HepG2 (cell line): ENCODE measurements around the gene ENTPD2. TPM values are rescaled to one million over a fixed set of nuclear protein-coding genes. Genes with fewer than 3 reads are reported as not detected.

ENCODE experiments used
- ETV5 ChIP-seq: IDR thresholded peaks from 2 replicates; pipeline ENCODE4 v1.6.1; 2018; ENCODE audit warnings: missing biosample characterization, missing genetic modification reagents, inconsistent platforms, borderline replicate concordance
- HHEX ChIP-seq: IDR thresholded peaks from 2 replicates; pipeline ENCODE4 v1.6.1; 2016; ENCODE audit warnings: control low read depth
- HIC2 ChIP-seq: sonication (generic); formaldehyde crosslinking; IDR thresholded peaks from 2 replicates; pipeline ENCODE4 v1.9.0; 2022; ENCODE audit warnings: low read depth, missing genetic modification reagents
- RARG ChIP-seq: sonication (generic); formaldehyde crosslinking; IDR thresholded peaks from 2 replicates; pipeline ENCODE4 v1.4.0; 2020; ENCODE audit warnings: low read depth, mild to moderate bottlenecking, missing genetic modification reagents
- STAT5B ChIP-seq: sonication (generic); formaldehyde crosslinking; IDR thresholded peaks from 2 replicates; pipeline ENCODE4 v1.4.0; 2020; ENCODE audit warnings: missing genetic modification reagents
- U2AF2 ChIP-seq: fragments of 200-400 bp; formaldehyde crosslinking; IDR thresholded peaks from 2 replicates; pipeline ENCODE4 v1.6.1; 2017; ENCODE audit warnings: low read depth, mild to moderate bottlenecking, low read length
- YY1 ChIP-seq: IDR thresholded peaks from 2 replicates; pipeline ENCODE4 v1.6.1; 2011; ENCODE audit warnings: low read length, low read depth, moderate library complexity, mild to moderate bottlenecking; ENCODE audit not compliant: insufficient read depth, insufficient replicate concordance
- ZBTB2 ChIP-seq: sonication (generic); formaldehyde crosslinking; IDR thresholded peaks from 2 replicates; pipeline ENCODE4 v1.8.0; 2022; ENCODE audit warnings: low read depth, missing genetic modification reagents
- ZBTB38 ChIP-seq: sonication (generic); formaldehyde crosslinking; IDR thresholded peaks from 2 replicates; pipeline ENCODE4 v1.5.1; 2020; ENCODE audit warnings: mild to moderate bottlenecking, missing genetic modification reagents
- ZFX ChIP-seq: sonication (generic); formaldehyde crosslinking; IDR thresholded peaks from 2 replicates; pipeline ENCODE4 v1.4.0; 2020; ENCODE audit warnings: mild to moderate bottlenecking, low read depth, missing genetic modification reagents, moderate library complexity
- ZNF318 ChIP-seq: sonication (generic); formaldehyde crosslinking; IDR thresholded peaks from 2 replicates; pipeline ENCODE4 v1.4.0; 2020; ENCODE audit warnings: mild to moderate bottlenecking, missing genetic modification reagents
- ZNF512B ChIP-seq: sonication (generic); formaldehyde crosslinking; IDR thresholded peaks from 2 replicates; pipeline ENCODE4 v1.5.1; 2020; ENCODE audit warnings: missing genetic modification reagents, mild to moderate bottlenecking, borderline replicate concordance
- ZNF713 ChIP-seq: sonication (generic); formaldehyde crosslinking; IDR thresholded peaks from 2 replicates; pipeline ENCODE4 v1.4.0; 2020; ENCODE audit warnings: mild to moderate bottlenecking, missing genetic modification reagents
- polyA plus RNA-seq, 8 experiments: library from polyadenylated mRNA; depleted of rRNA in 3 of 8; stranded (reverse) in 7 of 8; unstranded in 1 of 8; fragments of >200 nt; fragmentation: Illumina TruSeq in 4 of 8; extraction: Trizol in 4 of 8; gene quantifications; 2 replicates each; pipeline versions ENCODE4 v1.2.1 to v1.2.3, GENCODE V29; 2011 to 2016; ENCODE audit warnings: low read depth in 4 of 8, missing spikeins in 1 of 8, mixed read lengths in 1 of 8; ENCODE audit not compliant: insufficient read depth in 1 of 8
- total RNA-seq, 5 experiments: library from RNA; depleted of rRNA; stranded (reverse); fragments of >200 nt; fragmentation: Illumina TruSeq; extraction: Trizol; gene quantifications; 2 replicates each; pipeline ENCODE4 v1.2.3, GENCODE V29; 2016; ENCODE audit warnings: low read depth in 1 of 5

ENTPD2 gene
- total and polyA plus RNA-seq, 2 of the 13 experiments (the other 11 are each of a cell fraction or from before 2014, with no cell fraction given) = 0.95 to 3.2 TPM

DNA sequence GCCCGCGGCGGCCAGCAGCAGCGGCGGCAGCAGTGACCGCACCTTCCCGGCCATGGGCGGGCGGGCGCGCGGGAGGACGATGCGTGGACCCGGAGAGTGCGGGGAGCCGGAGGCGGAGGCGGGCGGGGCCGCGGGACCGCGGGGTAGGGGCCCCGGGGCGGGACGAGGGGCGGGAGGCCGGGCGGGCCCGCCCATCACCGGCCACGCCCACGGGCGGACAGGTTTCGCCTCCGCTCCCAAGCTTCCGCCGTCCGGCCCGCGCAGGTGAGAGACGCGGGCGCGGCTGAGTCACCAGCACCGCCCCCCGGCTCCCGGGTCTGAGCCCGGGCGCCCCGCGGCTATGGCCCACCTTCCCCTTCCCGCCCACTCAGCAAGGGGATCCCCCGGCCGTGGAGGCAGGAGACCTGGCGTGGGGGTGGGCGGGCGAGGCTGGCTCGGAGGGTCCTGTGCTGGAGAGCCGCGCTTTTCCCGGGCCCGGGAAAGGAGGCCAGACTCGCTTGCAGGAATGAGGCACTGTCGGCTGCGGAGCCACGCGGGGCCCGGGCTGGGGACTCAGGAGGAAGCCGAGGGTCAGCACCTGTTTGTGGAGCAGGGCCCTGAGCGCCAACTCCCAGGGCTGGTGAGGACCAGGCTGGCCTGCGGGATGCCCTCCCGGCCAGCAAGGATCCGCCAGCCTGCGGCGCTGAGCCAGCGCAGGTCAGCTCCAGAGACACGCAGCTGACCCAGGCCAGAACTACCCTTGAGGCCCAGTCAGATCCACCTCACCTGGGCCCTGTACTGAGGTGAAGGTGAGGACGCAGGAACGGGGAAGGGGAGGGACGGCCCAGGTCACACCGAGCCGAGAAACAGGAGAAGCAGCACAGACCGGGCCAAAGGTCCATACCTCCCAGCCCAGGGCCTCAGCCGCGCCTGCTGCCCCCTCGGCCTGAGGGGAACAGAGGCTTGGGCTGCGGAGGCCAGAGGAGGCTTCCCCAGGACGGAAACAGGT, at the start of gene ENTPD2 (continued):
- TF ChIP-seq ZNF318 (CRISPR knock-in tag) (no peak), RARG (CRISPR knock-in tag) (no peak), YY1 (no peak), ETV5 (CRISPR knock-in tag) (peak; percentile 59; the same call in 1 of the 2 replicates), HIC2 (CRISPR knock-in tag) (no peak), ZFX (CRISPR knock-in tag) (peak; percentile 75), ZBTB38 (CRISPR knock-in tag) (peak; percentile 57; the same call in 1 of the 2 replicates), HHEX (CRISPR knock-in tag) (0 out of 2 replicates have a peak, but pooled peaks have one; percentile 13), ZNF713 (CRISPR knock-in tag) (no peak), ZNF512B (CRISPR knock-in tag) (no peak), U2AF2 (no peak), ZBTB2 (no peak), STAT5B (no peak)
